Activated CD4-positive, CD25-positive, alpha-beta regulatory T cell treated with anti-CD3 and anti-CD28 coated beads, Interleukin-2, amount 50 U/mL, for 24 hours (primary cell): Measurements from ENCODE around the gene PLCD3.

Experiments
- ATAC-seq, 2 donors: fragments of 150-1000 bp; cut with Tn5 transposase; one replicate each; pipeline ENCODE4 v1.10.0; 2021; ENCODE audit warnings: mild to moderate bottlenecking in 1 of 2, moderate library complexity in 1 of 2

Gene PLCD3

DNA sequence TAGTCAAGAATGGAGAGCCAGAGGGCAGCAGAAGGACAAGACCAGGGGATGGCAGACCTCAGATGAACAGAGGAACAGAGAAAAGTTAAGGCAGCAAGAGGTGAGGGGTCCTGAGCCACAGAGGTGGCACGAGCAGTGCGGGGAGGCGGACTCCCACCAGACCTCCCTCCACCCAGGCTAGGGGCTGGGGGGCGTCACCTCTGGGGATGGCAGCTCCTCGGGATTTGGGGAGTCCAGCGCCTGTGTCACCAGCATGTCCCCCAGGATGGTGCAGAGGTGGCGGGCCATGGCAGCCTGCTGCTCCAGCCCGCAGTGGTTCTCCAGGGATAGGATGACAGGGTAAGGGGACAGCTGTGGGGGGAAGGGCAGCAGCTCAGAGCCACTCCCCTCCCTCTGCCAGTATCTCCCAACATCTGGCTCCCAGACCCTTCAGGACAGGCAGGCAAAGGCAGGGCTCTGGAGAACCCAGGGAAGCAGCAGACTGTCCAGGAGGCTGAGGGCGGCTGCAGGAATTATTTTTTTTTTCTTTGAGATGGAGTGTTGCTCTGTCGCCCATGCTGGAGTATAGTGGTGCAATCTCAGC lies 15.8 kb downstream of the PLCD3 start:
- ATAC-seq, result no peak

DNA sequence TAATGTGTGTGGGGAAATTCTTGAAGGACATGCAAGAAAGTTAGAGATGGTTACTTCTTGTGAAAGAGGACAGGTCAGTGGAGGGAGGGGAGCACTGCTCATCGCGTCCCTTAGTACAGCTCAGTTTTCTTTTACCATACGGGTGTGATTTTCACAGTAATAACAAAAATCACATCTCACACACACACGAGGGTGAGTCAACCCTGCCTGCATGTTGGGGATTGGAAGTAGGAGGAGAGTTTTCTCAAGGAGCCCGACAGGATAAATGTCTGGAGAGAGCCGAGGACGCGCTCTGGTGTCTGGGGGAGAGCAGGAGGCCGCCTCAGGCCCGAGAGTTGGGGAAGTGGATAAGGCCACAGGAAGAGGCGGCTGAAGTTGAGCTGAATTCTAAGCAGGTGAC lies 16.4 kb downstream of the PLCD3 start:
- no peak for ATAC-seq

DNA sequence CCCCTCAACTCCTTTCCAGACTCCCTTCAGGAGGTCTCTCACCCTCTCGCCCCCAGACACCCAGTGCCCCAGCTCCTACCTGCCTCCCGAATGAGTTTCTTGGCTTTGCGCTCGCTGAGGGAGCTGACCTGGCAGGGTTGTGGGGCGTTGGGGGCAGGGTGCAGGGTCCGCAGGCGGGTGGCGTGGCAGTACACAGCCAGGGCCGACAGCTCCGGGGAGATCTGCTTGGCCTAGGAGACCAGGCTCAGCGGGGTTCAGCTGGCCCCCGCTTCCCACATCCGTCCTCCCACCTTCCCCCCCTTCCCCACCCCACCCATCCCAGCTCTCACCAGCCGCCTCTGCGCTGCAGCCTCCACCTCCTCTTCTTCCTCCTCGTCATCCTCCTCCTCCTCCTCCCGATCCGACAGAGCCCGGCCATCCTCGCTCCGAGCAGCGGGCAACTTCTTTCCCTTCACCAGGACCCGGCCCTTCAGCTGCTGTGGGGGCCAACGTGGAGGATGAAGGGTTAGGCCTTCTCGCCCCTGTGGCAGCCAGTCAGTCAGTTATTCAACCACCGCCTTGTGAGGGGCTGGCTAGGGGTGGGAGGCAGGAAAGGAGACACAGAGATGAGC lies 17.2 kb downstream of the PLCD3 start:
- ATAC-seq, result no peak

DNA sequence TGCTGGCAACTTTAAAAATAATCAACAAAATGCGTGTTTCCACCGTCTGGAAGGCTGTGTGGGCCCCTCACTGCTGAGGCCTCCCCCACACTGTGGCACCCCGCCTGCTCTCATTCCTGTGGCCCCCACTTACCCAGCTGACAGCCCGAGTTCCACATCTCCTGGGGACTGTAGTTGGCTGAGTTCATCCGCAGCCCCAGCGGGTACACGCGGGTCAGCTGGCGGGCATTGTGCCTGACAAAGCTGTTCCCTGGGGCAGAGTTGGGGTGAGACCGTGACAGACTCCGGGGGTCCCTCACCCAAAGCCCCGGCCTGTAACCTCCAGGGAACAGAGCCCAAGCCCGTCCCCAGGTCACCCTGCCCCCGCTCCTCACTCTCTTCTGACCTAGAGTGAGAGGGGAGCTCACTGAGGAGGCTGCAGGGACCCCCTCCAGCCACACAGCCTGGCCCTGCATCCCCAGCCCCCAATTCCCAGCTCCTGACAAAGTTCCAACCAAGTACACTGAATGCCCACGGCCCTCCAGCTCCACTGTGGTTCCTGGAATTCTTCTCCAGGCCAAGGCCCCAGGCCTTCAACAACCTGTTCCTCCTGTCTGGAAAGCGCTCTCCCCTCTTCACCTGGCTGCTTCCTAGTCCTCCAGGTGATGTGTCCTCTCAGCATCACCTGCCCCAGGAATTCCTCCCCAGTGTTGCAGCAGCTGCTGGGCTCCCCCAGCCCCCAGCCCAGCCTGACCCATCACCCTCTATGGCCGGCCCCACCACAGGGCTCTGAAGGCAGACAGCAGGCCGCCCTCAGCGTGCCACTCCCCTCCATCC lies 18.0 kb downstream of the PLCD3 start:
- no peak for ATAC-seq

DNA sequence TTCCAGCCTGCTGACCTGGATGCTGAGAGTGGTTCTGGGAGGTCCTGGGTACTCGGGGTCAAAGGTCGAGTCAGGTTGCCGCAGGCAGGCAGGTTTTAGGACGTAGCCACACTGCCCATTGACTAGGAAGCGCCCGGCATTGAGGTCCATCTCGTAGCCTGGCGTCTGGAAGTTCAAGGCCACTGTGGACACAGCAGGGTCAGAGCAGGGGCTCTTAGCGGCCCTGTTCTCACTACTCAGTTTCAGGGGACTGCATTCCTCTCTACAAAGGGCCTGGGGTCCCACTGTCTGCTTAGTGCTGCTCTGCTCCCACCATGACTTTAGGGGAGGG lies 18.9 kb downstream of the PLCD3 start:
- ATAC-seq, result no peak

DNA sequence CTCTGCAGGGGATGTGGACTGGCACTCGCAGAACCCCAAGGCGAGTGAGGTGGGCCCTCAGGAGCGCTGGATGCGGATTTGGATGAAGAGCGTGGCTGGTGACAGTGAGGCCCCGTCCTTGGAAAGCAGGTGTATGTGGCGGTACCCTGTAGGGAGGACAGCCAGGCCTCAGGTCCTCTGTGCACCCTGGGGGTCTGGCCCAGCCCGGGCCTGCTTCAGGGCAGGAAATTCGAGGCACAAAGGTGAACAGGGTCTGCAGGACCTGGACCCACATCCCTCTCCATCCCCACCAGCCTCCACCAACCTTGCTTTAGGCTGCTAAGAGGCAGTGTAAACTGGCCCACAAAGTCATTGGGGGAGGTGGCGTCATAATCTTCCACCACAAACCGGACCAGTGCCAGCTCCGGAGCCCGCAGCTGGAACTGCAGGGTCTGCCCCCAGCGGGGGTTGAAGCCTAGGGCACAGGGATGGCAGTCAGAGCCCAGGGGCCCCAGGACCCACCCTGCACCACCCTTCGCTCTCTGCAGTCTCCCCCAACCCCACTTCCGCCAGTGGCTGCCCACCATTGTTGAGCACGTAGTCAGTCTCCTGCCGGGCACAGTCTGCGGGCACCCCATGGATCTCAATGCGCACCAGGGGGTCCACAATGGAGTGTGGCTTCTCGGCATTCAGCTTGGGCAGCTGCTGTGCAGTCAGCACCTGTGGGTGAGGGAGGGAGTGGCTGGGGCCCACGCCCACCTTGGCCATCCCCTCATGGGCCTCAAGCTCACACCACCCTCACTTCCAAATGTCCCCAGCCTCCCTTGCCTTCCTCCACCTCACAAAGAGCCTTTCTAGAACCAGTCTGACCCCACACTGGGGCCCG lies 19.5 kb downstream of the PLCD3 start:
- ATAC-seq, result no peak

DNA sequence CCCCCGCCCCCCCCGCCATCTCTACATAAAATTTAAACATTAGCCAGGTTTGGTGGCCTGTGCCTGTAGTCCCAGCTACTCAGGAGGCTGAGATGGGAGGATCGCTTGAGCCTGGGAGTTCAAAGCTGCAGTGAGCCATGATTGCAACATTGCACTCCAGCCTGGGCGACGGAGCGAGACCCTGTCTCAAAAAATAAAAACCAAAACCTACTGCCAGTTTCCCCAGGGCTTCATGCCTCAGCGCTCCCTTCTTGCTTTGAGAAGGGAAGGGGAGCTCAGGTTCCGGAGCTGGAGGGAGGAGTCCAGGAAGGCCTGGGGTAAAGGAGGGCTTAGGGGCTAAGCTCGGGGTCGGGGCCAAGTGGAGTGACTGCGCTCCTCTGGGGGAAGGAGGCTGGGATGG lies 20.5 kb downstream of the PLCD3 start:
- no peak for ATAC-seq

DNA sequence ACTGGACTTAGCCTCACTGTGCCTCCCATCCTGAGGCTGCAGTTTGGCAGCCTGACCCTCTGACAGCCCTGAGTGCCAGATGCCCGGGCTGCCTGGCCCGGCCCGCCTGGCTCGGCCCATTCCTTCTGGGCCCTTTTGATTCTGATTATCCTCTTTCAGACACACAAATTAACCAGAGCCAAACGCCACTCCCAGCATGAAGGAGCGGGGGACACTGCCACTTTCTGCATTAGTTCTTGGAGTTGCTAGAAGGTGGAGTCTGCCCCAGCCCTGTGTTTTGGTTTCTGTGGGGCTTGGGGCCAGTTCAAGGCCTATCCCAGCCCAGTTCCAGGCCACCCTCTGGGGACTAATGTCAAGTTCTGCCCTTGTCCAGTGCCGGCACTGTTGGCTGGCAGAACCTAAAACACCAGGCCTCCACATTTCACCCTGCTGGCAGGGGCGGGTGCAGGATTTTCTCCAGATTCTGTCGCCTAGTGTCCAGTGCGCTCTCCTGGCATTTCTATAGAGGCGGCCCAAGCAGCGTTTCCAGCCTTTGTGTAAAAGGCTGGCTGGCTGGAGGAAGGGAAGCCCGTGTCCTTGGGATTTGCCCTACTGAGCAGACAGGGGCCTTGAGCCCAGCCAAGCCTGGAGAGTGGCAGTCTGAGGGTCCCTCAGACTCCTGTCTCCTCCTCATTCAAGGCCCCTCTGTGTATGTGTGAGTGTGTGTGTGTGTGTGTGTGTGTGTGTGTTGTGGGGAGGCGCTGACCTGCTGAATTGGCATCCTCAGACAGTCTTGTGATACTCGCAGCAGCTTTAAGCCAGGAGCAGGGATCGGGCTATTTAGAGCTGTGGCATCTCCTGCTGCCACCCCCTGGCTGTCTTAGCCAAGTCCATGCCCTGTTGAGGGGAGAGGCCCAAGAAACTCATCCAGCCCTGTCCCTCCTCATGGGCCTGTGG lies 21.4 kb downstream of the PLCD3 start:
- no peak for ATAC-seq

DNA sequence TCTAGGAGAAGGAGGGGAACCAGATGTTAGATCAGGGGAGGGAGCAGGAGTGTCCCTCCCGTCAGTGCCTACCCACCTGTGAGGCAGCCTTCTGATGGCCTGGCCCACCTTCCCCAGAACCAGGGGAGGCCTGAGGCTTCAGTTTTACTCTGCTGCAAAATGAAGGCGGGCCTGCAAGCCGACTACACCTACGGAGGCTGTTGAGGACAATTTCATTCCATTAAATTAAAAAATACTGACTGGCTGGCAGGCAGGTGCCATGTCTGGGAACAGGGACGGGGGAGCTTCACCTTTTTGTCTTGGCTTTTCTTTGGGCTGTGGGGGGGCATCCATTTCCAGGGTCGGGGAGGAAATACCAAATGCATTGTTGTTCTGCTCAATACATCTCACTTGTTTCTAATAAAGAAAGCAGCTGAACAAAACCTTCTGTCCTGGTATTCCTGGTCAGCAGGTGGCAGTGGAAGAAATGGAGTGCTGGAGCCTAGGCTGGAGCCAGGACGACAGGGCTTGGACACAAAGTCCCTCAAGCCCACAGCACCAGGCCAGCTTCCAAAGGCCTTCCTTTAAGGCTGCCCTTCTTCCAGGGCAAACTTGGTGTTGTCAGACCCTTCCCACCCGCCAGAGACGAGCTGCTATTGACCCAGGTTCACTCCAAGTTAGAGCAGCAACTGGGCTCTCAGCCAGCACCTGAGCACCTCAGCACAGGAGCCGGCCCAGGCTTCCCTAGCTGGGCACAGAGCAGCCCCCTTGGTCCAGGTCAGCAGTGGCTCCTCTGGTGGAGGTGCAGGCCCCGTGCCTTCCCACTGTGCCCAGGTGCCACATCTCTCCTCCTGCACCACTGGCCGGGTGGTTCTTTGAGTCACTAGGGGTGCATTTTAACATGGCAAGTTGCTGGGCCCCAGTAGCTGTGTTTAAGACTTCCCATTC lies 23.5 kb downstream of the PLCD3 start:
- ATAC-seq, result no peak

DNA sequence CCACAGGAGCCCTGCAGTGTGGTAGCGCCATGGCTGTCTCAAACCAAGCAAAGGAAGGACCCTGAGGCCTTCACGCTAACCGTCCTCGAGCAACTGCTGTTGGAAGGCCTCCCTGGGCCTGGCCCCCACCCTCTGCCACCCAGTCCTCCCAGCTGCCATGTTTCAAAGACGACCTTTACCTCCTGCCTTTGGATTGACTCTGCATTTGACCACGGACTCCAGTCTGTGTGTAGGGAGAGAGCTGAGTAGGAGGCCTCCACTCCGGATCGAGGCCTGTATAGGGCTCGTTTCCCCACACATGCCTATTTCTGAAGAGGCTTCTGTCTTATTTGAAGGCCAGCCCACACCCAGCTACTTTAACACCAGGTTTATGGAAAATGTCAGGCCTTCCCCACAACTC lies 24.3 kb downstream of the PLCD3 start:
- ATAC-seq, result no peak

DNA sequence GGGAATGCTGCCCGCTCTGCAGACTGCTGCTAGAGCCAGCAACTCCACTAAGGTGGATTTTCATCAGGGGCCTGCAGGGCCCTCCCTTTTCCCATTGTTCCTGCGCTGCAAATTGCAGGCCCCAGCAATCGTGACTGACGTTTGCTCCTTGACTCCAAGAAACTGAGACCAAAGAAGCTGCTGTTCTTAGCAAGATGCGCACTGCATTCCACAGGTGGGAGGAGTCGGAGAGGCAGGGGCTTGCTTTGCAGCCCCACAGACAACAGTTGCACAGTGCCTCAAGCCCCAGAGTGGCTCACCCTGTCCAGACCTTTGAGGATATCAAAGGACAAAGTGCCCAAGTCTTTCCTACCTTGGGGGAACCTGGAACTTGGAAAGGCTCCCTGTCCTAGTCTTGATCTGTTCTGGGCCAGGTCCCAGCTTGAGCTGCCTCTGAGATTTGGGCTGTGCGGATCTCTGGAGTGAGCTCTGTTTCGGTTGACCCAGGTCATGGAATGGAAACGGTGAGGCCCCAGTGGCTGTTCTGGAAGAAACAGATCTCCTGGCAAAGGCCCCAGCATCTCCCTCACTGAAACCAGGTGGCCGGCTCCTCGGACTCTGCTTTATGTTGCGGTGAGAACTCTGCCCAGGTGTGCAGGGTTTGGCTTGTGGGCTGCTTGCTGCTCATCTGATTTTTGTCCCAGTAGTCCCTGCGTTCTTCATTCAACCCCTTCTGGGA lies 24.9 kb downstream of the PLCD3 start:
- no peak for ATAC-seq

DNA sequence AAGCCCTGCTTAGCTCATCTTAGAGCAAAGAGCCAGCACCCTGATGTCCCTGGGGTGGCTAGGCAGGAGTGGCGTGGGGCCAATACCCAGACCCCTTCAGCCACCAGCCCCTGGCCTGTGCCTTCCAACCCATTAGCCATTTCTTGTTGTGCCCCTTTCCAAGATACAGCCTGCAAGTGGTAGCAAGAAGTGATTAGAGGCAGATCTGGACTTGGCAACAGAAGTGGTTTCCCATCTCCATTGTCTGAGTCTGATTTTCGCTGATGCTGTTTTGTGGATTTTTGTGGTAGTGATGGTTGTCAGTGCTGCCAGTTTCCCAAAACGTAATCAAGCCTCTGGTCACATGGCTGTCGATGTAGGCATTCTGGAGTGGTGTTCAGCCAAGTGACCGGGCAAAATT lies 25.7 kb downstream of the PLCD3 start:
- no peak for ATAC-seq

DNA sequence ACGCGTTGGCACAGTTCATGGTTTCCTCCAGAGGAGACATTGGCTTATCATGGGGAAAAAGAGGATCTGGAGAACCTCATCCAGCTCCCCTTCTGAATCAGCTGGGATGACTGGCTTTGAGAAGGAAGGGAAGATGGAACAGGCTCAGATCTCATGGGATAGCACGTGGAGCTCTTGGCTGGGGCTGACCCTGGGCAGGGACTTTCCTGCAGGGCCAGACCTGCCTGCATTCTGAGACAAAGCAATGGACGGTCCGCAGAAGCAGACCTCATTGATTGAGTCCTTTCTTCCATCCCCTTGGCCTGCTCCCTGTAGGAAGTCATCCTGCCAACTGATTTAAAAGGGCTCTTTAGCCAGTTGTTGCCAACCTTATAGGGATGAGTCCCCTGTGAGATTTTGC lies 26.2 kb downstream of the PLCD3 start:
- no peak for ATAC-seq

DNA sequence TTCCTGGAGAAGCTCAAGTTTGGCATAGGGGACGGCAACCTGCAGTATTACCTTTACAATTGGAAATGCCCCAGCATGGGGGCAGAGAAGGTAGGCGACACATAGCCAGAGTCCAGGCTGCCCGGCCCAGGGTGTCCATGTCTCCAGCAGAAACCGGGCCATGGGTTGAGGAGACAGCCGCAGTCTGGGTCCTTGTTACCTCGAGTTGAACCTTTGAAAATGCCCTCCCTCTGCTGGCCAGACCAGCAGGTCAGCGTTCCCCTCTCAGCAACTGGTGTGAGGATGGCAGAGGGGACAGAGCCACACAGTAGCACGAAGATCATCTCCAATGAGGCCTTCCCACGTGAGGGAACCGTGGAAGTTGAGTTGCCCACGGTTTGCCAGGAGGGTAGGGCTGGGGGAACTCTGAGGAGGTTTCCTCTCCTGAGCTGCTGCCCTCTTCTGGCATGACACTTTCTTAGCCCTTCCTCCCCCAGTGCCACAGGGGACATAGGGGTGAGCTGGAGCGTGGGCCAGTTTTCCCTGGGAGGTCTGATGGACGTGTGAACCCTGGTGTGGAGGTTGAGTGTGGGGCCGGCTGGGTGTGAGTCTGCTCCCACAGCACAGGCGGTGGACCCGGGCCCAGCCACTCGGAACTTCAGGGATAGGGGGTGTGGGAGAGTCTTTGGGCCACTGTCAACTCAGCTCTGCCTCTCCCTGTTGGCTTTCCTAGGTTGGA lies 27.2 kb downstream of the PLCD3 start:
- no peak for ATAC-seq

DNA sequence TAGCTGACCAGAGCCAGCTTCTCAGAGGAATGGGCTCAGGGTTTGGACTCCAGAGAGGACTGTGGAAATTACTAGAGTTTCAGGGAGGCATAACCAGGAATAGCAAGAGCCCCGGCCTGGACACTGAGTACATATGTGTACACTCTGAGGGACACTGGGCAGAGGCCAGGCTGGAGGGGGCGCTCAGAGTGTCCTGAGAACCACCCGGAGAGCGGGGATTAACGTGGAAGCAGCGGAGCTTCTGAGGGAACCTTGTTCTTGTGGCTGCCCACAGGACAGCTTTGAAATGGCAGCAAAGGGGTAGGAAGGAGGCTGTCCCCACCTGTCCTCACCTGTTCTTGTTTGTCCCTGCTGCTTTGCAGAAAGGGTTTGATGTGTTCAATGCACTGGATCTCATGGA lies 27.8 kb downstream of the PLCD3 start:
- no peak for ATAC-seq

DNA sequence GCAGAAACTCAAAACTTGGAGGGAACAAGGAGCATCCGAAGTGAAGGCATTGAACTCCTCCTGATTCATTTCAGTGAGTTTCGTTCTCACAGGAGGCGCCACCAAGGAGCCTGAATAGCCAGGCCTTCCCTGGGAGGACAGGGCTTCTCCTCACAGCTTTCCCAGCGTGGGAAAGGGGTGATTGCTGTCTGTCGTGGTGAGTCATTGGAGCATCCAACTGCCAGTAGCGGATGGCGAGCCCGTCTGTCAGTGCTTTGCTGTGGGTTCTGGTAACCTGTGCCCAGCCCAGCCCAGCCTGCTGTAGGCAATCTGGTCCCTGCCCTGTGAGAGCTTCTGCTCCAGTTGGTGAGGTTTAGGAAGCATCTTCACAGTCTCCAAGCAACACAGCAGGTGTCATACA lies 28.3 kb downstream of the PLCD3 start:
- ATAC-seq, result no peak

DNA sequence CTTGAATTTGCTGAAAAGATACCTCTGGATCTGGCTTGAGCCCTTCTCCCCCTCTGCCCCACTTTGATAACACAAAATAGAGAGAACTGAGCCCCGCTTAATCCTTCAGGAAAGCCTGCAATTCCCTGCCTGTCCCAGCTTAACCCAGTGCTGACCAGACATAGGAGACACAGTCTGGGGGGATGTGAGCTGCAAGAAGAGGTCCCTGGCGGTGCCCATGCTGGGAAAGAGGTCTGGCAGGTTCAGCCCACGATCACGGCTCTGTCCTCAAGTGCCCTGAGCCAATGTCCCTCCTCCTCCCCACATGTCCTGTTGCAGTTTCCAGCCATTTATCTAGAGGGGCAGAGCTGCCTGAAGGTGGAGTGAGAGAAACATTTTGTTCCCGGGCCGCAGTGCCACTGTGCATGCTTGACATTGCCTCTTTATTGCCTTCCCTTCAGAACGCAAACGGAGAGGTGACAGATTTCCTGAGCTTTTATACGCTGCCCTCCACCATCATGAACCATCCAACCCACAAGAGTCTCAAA lies 29.0 kb downstream of the PLCD3 start:
- ATAC-seq, result no peak

DNA sequence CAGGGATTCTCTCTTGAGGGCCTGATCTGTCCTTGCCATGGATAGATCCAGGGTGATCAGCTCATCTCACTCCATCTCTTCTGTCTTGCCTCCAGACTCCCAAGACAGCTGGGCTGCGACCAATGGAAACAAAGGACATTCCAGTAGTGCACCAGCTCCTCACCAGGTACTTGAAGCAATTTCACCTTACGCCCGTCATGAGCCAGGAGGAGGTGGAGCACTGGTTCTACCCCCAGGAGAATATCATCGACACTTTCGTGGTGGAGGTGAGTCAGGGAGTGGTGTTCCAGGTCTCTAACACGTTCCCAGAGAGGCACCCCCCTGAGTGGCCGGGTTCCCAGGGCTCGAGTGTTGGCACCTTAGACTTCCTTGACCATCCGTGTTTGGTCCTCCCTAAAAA lies 29.5 kb downstream of the PLCD3 start:
- no peak for ATAC-seq
